HepG2 (cell line): ENCODE data around the gene MTRFR. TPM values are rescaled to one million over a fixed set of nuclear protein-coding genes. Genes with fewer than 3 reads are reported as not detected.

ENCODE experiments used
- ATAC-seq: fragments of 200-7000 bp; cut with Tn5 transposase; 3 replicates; pipeline ENCODE4 v1.9.1; 2020; ENCODE audit warnings: mild to moderate bottlenecking, moderate library complexity
- BruUV-seq: library from RNA; stranded (reverse); fragments of 400-500 nt; replicated peaks from 2 replicates; lab custom pipeline; 2021; lab: Mats Ljungman, UMichigan
- CTCF ChIA-PET: fragments of 300-600 bp; formaldehyde crosslinking; extraction: SDS; loops from one replicate; lab custom pipeline; 2021; ENCODE audit warnings: low total read pairs, inconsistent platforms, low intra/inter-chr PET ratio; lab: Yijun Ruan, JAX
- POLR2A ChIA-PET: fragments of 350-600 bp; sonication (Branson Sonifier 250); formaldehyde crosslinking; loops from one replicate; lab custom pipeline; 2020; ENCODE audit warnings: antibody characterized with exemption, inconsistent platforms; lab: Yijun Ruan, JAX
- DNase-seq: peaks from one replicate; pipeline ENCODE4 v3.0.0-alpha.2; 2015; ENCODE audit warnings: low spot score
- FAIRE-seq: peaks from 3 replicates; lab custom pipeline; 2011; peaks lifted over from hg19 to GRCh38; lab: Jason Lieb, UNC
- H2AFZ ChIP-seq: one replicate; pipeline ENCODE4 v1.6.1; 2011; ENCODE audit warnings: low read length, inconsistent platforms
- H3K27ac ChIP-seq: fragments of 300-600 bp; 3 replicates; pipeline ENCODE4 v1.8.0; 2011; ENCODE audit warnings: mixed run types, mild to moderate bottlenecking, mixed read lengths, low read length, inconsistent platforms; ENCODE audit not compliant: insufficient read depth; ENCODE audit errors: extremely low read length
- H3K27me3 ChIP-seq, 2 experiments: fragments of 200-600 bp in 1 of 2; 2 replicates in 1 of 2; 3 replicates in 1 of 2; pipeline versions ENCODE4 v1.6.0 to v1.8.0; 2011; ENCODE audit warnings: low read length in 2 of 2, mild to moderate bottlenecking in 2 of 2, moderate library complexity in 2 of 2, inconsistent platforms in 1 of 2; ENCODE audit not compliant: insufficient read depth in 2 of 2, control insufficient read depth in 1 of 2
- H3K36me3 ChIP-seq, 2 experiments: fragments of 200-600 bp in 1 of 2; replicated peaks in 1 of 2; 2 replicates in 1 of 2; 3 replicates in 1 of 2; pipeline versions ENCODE4 v1.5.1 to v1.8.0; 2011; ENCODE audit warnings: low read length in 2 of 2, inconsistent platforms in 1 of 2; ENCODE audit not compliant: insufficient read depth in 2 of 2, control insufficient read depth in 1 of 2
- H3K4me1 ChIP-seq: 2 replicates; pipeline ENCODE4 v1.5.1; 2012; ENCODE audit warnings: low read length, inconsistent platforms; ENCODE audit not compliant: insufficient read depth
- H3K4me2 ChIP-seq: 2 replicates; pipeline ENCODE4 v1.6.0; 2011; ENCODE audit warnings: low read depth, low read length, inconsistent platforms
- H3K4me3 ChIP-seq, 3 experiments: fragments of 200-600 bp in 1 of 3; sonication (generic), shearing (Covaris generic) in 1 of 3; replicated peaks in 1 of 3; 2 replicates each; pipeline ENCODE4 v1.5.1; 2011 to 2016; ENCODE audit warnings: low read length in 3 of 3, inconsistent platforms in 2 of 3, low read depth in 2 of 3, mild to moderate bottlenecking in 2 of 3, control low read depth in 1 of 3, mixed read lengths in 1 of 3; ENCODE audit not compliant: insufficient read depth in 1 of 3
- H3K79me2 ChIP-seq: one replicate; pipeline ENCODE4 v1.6.1; 2011; ENCODE audit warnings: low read length, inconsistent platforms; ENCODE audit not compliant: insufficient read depth
- H3K9ac ChIP-seq: 2 replicates; pipeline ENCODE4 v1.6.0; 2011; ENCODE audit warnings: mild to moderate bottlenecking, low read depth, low read length, inconsistent platforms; ENCODE audit not compliant: insufficient read depth
- H3K9me3 ChIP-seq: 2 replicates; pipeline ENCODE4 v1.5.1; 2012; ENCODE audit warnings: mild to moderate bottlenecking, low read length
- H4K20me1 ChIP-seq: 2 replicates; pipeline ENCODE4 v1.6.0; 2011; ENCODE audit warnings: inconsistent platforms, mild to moderate bottlenecking, low read length, moderate library complexity; ENCODE audit not compliant: insufficient read depth
- CAMTA2 ChIP-seq: sonication (generic); formaldehyde crosslinking; IDR thresholded peaks from 2 replicates; pipeline ENCODE4 v1.4.0; 2020; ENCODE audit warnings: mild to moderate bottlenecking, missing genetic modification reagents, borderline replicate concordance
- GFI1 ChIP-seq: sonication (generic); formaldehyde crosslinking; IDR thresholded peaks from 2 replicates; pipeline ENCODE4 v1.5.0; 2020; ENCODE audit warnings: missing genetic modification reagents, mild to moderate bottlenecking, borderline replicate concordance
- KDM1A ChIP-seq: IDR thresholded peaks from 2 replicates; pipeline ENCODE4 v1.6.1; 2016; ENCODE audit warnings: missing compliant biosample characterization
- KDM5A ChIP-seq: fragments of 200-600 bp; sonication (generic); IDR thresholded peaks from 2 replicates; pipeline ENCODE4 v1.7.0; 2018; ENCODE audit warnings: antibody characterized with exemption, mild to moderate bottlenecking, low read length, borderline replicate concordance
- TMF1 ChIP-seq: sonication (generic); formaldehyde crosslinking; IDR thresholded peaks from 2 replicates; pipeline ENCODE4 v1.8.1; 2022; ENCODE audit warnings: low read depth, missing genetic modification reagents
- ZNF326 ChIP-seq: sonication (generic); formaldehyde crosslinking; IDR thresholded peaks from 2 replicates; pipeline ENCODE4 v1.4.0; 2020; ENCODE audit warnings: missing genetic modification reagents, borderline replicate concordance
- ZNF350 ChIP-seq: sonication (generic); formaldehyde crosslinking; IDR thresholded peaks from 2 replicates; pipeline ENCODE4 v1.4.0; 2020; ENCODE audit warnings: mild to moderate bottlenecking, low read depth, missing genetic modification reagents, borderline replicate concordance
- ZNF737 ChIP-seq: sonication (generic); formaldehyde crosslinking; IDR thresholded peaks from 2 replicates; pipeline ENCODE4 v1.5.0; 2020; ENCODE audit warnings: missing genetic modification reagents, mild to moderate bottlenecking, borderline replicate concordance
- WGBS: methylation state at CpG from one replicate; pipeline ENCODE4 v1.1.6; 2017; ENCODE audit warnings: low lambda C conversion rate; 5-methylcytosine and 5-hydroxymethylcytosine counted together
- in situ Hi-C: cut with HindIII; loops from 2 replicates; pipeline ENCODE4 v1.10.0; 2017; ENCODE audit warnings: low pct_unique_long_range_greater_than_20kb; ENCODE audit not compliant: extremely low pct_ligation_motif_present
- intact Hi-C: fragments of 100-400 bp; cut with micrococcal nuclease; formaldehyde crosslinking; loops from one replicate; pipeline ENCODE4 v1.10.0; 2022; ENCODE audit not compliant: unreplicated experiment
- polyA plus RNA-seq, 8 experiments: library from polyadenylated mRNA; depleted of rRNA in 3 of 8; stranded (reverse) in 7 of 8; unstranded in 1 of 8; fragments of >200 nt; fragmentation: Illumina TruSeq in 4 of 8; extraction: Trizol in 4 of 8; gene quantifications; 2 replicates each; pipeline versions ENCODE4 v1.2.1 to v1.2.3, GENCODE V29; 2011 to 2016; ENCODE audit warnings: low read depth in 4 of 8, missing spikeins in 1 of 8, mixed read lengths in 1 of 8; ENCODE audit not compliant: insufficient read depth in 1 of 8
- total RNA-seq, 5 experiments: library from RNA; depleted of rRNA; stranded (reverse); fragments of >200 nt; fragmentation: Illumina TruSeq; extraction: Trizol; gene quantifications; 2 replicates each; pipeline ENCODE4 v1.2.3, GENCODE V29; 2016; ENCODE audit warnings: low read depth in 1 of 5

MTRFR gene
- total and polyA plus RNA-seq, 2 of the 13 experiments (the other 11 are each of a cell fraction or from before 2014, with no cell fraction given): 7.1 to 9.9 TPM

GRCh38 chr12:123227581-123228258 lies 5.5 kb upstream of the MTRFR start:
- peaks cover 7 to 32% of the 10 kb centered on the region in 2 experiments; a peak in 3 of 5 replicates for H3K36me3 ChIP-seq
- H3K27me3 ChIP-seq: no peaks in the 10 kb centered on the region; a peak in 1 of 5 replicates
- no peak overlapping the region for H3K4me2 ChIP-seq
- no peak for DNase-seq
- no peak overlapping the region for H3K27ac ChIP-seq
- 87% methylated on average over 5 of the region's 5 CpGs for WGBS
- no peak overlapping the region for H3K9ac ChIP-seq
- no TSS peak for BruUV-seq
- H4K20me1 ChIP-seq: no peaks in the 10 kb centered on the region
- ATAC-seq: no peak
- H3K9me3 ChIP-seq: no peaks in the 10 kb centered on the region
- TF ChIP-seq TMF1 (CRISPR knock-in tag) (no peak), ZNF737 (CRISPR knock-in tag) (no peak), KDM1A (CRISPR knock-in tag) (no peak), ZNF350 (CRISPR knock-in tag) (no peak), ZNF326 (no peak), KDM5A (no peak), CAMTA2 (CRISPR knock-in tag) (no peak), GFI1 (no peak)
- in situ Hi-C loops: loop anchor here (25.0 kb wide), 1 partner anchor 365 kb away; no protein-coding TSS in a partner anchor
- ChIA-PET POLR2A (interaction anchor here (1.3 kb wide), 1 partner anchor 138 kb away, joined by 3 read pairs; no protein-coding TSS in a partner anchor), CTCF (no interaction called here)
- H3K4me3 ChIP-seq: no peak overlapping the region
- H3K79me2 ChIP-seq: peaks cover 48% of the 10 kb centered on the region
- intact Hi-C loops: no loop called here
- no peak for FAIRE-seq
- H2AFZ ChIP-seq: no peak overlapping the region
- peaks cover 33% of the 10 kb centered on the region for H3K4me1 ChIP-seq
